Measurements from ENCODE around the gene RAD23B.
"Not testable (repeated sequence)": the region's sequence is repeated elsewhere in the genome, so short reads cannot be mapped to it uniquely, and the experiment has no call there.

The RAD23B gene

GRCh38 chr9:107249131-107249533, 33.9 kb upstream of the RAD23B start:
- Histone ChIP-seq H3K27ac (ENCODE audit: low read depth, low read length, severe bottlenecking) (peak overlapping the region; percentile 71), H3K4me3 (ENCODE audit: extremely low read depth, insufficient read depth, low read length, poor library complexity, severe bottlenecking) (no peak overlapping the region), H3K9me3 (ENCODE audit: control insufficient read depth, low read length) (no peaks in the 10 kb centered on the region), H3K4me1 (ENCODE audit: control insufficient read depth, insufficient read depth, low read length, poor library complexity, severe bottlenecking) (peaks cover 23% of the 10 kb centered on the region), H3K36me3 (ENCODE audit: control insufficient read depth, insufficient read depth, low read length) (no peaks in the 10 kb centered on the region)
- 25 to 86% methylated on average over 1 to 2 of the region's 2 CpGs for WGBS, 2 experiments (ENCODE audit: insufficient coverage in 2 of 2)

- Histone ChIP-seq H3K27ac (ENCODE audit: low read depth, low read length, severe bottlenecking) (peak overlapping the region; percentile 71), H3K4me3 (ENCODE audit: extremely low read depth, insufficient read depth, low read length, poor library complexity, severe bottlenecking) (no peak overlapping the region)
- 89 to 100% methylated on average over 1 of the region's 2 CpGs for WGBS, 2 experiments (ENCODE audit: insufficient coverage in 2 of 2)
Measured at GRCh38 chr9:107249665-107250285, 33.3 kb upstream of the RAD23B start.

GRCh38 chr9:107251756-107252322, 31.2 kb upstream of the RAD23B start:
- WGBS, 2 experiments (ENCODE audit: insufficient coverage in 2 of 2), result 92 to 96% methylated on average over 4 of the region's 4 CpGs
- peak overlapping the region; percentile 33 for H3K27ac ChIP-seq (ENCODE audit: low read depth, low read length, severe bottlenecking)
- no peak overlapping the region for H3K4me3 ChIP-seq (ENCODE audit: extremely low read depth, insufficient read depth, low read length, poor library complexity, severe bottlenecking)
- H3K9me3 ChIP-seq (ENCODE audit: control insufficient read depth, low read length), result no peaks in the 10 kb centered on the region
- peaks cover 23% of the 10 kb centered on the region for H3K4me1 ChIP-seq (ENCODE audit: control insufficient read depth, insufficient read depth, low read length, poor library complexity, severe bottlenecking)
- H3K36me3 ChIP-seq (ENCODE audit: control insufficient read depth, insufficient read depth, low read length), result no peaks in the 10 kb centered on the region

More at GRCh38 chr9:107249665-107250285, 33.3 kb upstream of the RAD23B start:
- Histone ChIP-seq H3K36me3 (ENCODE audit: control insufficient read depth, insufficient read depth, low read length) (no peaks in the 10 kb centered on the region), H3K4me1 (ENCODE audit: control insufficient read depth, insufficient read depth, low read length, poor library complexity, severe bottlenecking) (peaks cover 23% of the 10 kb centered on the region), H3K9me3 (ENCODE audit: control insufficient read depth, low read length) (no peaks in the 10 kb centered on the region)

GRCh38 chr9:107258919-107259318, 24.2 kb upstream of the RAD23B start:
- no peaks in the 10 kb centered on the region for H3K9me3 ChIP-seq (ENCODE audit: control insufficient read depth, low read length)
- H3K4me1 ChIP-seq (ENCODE audit: control insufficient read depth, insufficient read depth, low read length, poor library complexity, severe bottlenecking), result peaks cover 4% of the 10 kb centered on the region
- no peaks in the 10 kb centered on the region for H3K36me3 ChIP-seq (ENCODE audit: control insufficient read depth, insufficient read depth, low read length)
- WGBS, 2 experiments (ENCODE audit: insufficient coverage in 2 of 2), result 79 to 93% methylated on average over 3 of the region's 3 CpGs
- no peak overlapping the region for H3K27ac ChIP-seq (ENCODE audit: low read depth, low read length, severe bottlenecking)
- H3K4me3 ChIP-seq (ENCODE audit: extremely low read depth, insufficient read depth, low read length, poor library complexity, severe bottlenecking), result no peak overlapping the region

- H3K4me1 ChIP-seq (ENCODE audit: control insufficient read depth, insufficient read depth, low read length, poor library complexity, severe bottlenecking); H3K27ac ChIP-seq (ENCODE audit: low read depth, low read length, severe bottlenecking); H3K9me3 ChIP-seq (ENCODE audit: control insufficient read depth, low read length); H3K36me3 ChIP-seq (ENCODE audit: control insufficient read depth, insufficient read depth, low read length); H3K4me3 ChIP-seq (ENCODE audit: extremely low read depth, insufficient read depth, low read length, poor library complexity, severe bottlenecking): not testable (repeated sequence)
- WGBS, 2 experiments (ENCODE audit: insufficient coverage in 2 of 2), result 87 to 97% methylated on average over 11 to 12 of the region's 13 CpGs
Measured at GRCh38 chr9:107259751-107260313, 23.2 kb upstream of the RAD23B start.

- Histone ChIP-seq H3K9me3 (ENCODE audit: control insufficient read depth, low read length) (peaks cover 3% of the 10 kb centered on the region), H3K4me1 (ENCODE audit: control insufficient read depth, insufficient read depth, low read length, poor library complexity, severe bottlenecking) (peaks cover 4% of the 10 kb centered on the region), H3K27ac (ENCODE audit: low read depth, low read length, severe bottlenecking) (no peak overlapping the region), H3K4me3 (ENCODE audit: extremely low read depth, insufficient read depth, low read length, poor library complexity, severe bottlenecking) (no peak overlapping the region), H3K36me3 (ENCODE audit: control insufficient read depth, insufficient read depth, low read length) (no peaks in the 10 kb centered on the region)
- 49 to 58% methylated on average over 2 to 3 of the region's 4 CpGs for WGBS, 2 experiments (ENCODE audit: insufficient coverage in 2 of 2)
Measured at GRCh38 chr9:107260437-107261081, 22.5 kb upstream of the RAD23B start.

GRCh38 chr9:107261106-107261505, 22.0 kb upstream of the RAD23B start:
- WGBS, 2 experiments (ENCODE audit: insufficient coverage in 2 of 2), result 100% methylated on average over 3 of the region's 5 CpGs
- H3K27ac ChIP-seq (ENCODE audit: low read depth, low read length, severe bottlenecking), result no peak overlapping the region
- peaks cover 3% of the 10 kb centered on the region for H3K9me3 ChIP-seq (ENCODE audit: control insufficient read depth, low read length)
- no peak overlapping the region for H3K4me3 ChIP-seq (ENCODE audit: extremely low read depth, insufficient read depth, low read length, poor library complexity, severe bottlenecking)
- peaks cover 4% of the 10 kb centered on the region for H3K4me1 ChIP-seq (ENCODE audit: control insufficient read depth, insufficient read depth, low read length, poor library complexity, severe bottlenecking)
- no peaks in the 10 kb centered on the region for H3K36me3 ChIP-seq (ENCODE audit: control insufficient read depth, insufficient read depth, low read length)

- peaks cover 4% of the 10 kb centered on the region for H3K4me1 ChIP-seq (ENCODE audit: control insufficient read depth, insufficient read depth, low read length, poor library complexity, severe bottlenecking)
- no CpG with 5 or more reads among the region's 2 CpGs for WGBS, 2 experiments (ENCODE audit: insufficient coverage in 2 of 2)
- H3K4me3 ChIP-seq (ENCODE audit: extremely low read depth, insufficient read depth, low read length, poor library complexity, severe bottlenecking), result no peak overlapping the region
- H3K27ac ChIP-seq (ENCODE audit: low read depth, low read length, severe bottlenecking), result no peak overlapping the region
- H3K36me3 ChIP-seq (ENCODE audit: control insufficient read depth, insufficient read depth, low read length), result no peaks in the 10 kb centered on the region
- peaks cover 3% of the 10 kb centered on the region for H3K9me3 ChIP-seq (ENCODE audit: control insufficient read depth, low read length)
Measured at GRCh38 chr9:107263289-107263688, 19.8 kb upstream of the RAD23B start.

- Histone ChIP-seq H3K9me3 (ENCODE audit: control insufficient read depth, low read length) (peaks cover 3% of the 10 kb centered on the region), H3K36me3 (ENCODE audit: control insufficient read depth, insufficient read depth, low read length) (no peaks in the 10 kb centered on the region), H3K4me3 (ENCODE audit: extremely low read depth, insufficient read depth, low read length, poor library complexity, severe bottlenecking) (no peak overlapping the region), H3K27ac (ENCODE audit: low read depth, low read length, severe bottlenecking) (no peak overlapping the region), H3K4me1 (ENCODE audit: control insufficient read depth, insufficient read depth, low read length, poor library complexity, severe bottlenecking) (peaks cover 7% of the 10 kb centered on the region)
- WGBS, 2 experiments (ENCODE audit: insufficient coverage in 2 of 2), result 83% methylated on average over 1 of the region's 7 CpGs; no CpG with 5 or more reads in 1 of the 2 experiments
Measured at GRCh38 chr9:107266624-107267368, 16.3 kb upstream of the RAD23B start.

- Histone ChIP-seq H3K27ac (ENCODE audit: low read depth, low read length, severe bottlenecking) (no peak overlapping the region), H3K9me3 (ENCODE audit: control insufficient read depth, low read length) (peaks cover 3% of the 10 kb centered on the region), H3K4me3 (ENCODE audit: extremely low read depth, insufficient read depth, low read length, poor library complexity, severe bottlenecking) (no peak overlapping the region), H3K36me3 (ENCODE audit: control insufficient read depth, insufficient read depth, low read length) (no peaks in the 10 kb centered on the region), H3K4me1 (ENCODE audit: control insufficient read depth, insufficient read depth, low read length, poor library complexity, severe bottlenecking) (peaks cover 8% of the 10 kb centered on the region)
- 100% methylated on average over 1 of the region's 2 CpGs; no CpG with 5 or more reads in 1 of the 2 experiments for WGBS, 2 experiments (ENCODE audit: insufficient coverage in 2 of 2)
Measured at GRCh38 chr9:107268560-107268959, 14.5 kb upstream of the RAD23B start.

Data from mesodermal cell (in vitro differentiated cells).